ENCODE results near the gene CSF3.
A peak's percentile ranks its signal among the peaks of the same experiment; 100 is the strongest.

CSF3 gene

DNA sequence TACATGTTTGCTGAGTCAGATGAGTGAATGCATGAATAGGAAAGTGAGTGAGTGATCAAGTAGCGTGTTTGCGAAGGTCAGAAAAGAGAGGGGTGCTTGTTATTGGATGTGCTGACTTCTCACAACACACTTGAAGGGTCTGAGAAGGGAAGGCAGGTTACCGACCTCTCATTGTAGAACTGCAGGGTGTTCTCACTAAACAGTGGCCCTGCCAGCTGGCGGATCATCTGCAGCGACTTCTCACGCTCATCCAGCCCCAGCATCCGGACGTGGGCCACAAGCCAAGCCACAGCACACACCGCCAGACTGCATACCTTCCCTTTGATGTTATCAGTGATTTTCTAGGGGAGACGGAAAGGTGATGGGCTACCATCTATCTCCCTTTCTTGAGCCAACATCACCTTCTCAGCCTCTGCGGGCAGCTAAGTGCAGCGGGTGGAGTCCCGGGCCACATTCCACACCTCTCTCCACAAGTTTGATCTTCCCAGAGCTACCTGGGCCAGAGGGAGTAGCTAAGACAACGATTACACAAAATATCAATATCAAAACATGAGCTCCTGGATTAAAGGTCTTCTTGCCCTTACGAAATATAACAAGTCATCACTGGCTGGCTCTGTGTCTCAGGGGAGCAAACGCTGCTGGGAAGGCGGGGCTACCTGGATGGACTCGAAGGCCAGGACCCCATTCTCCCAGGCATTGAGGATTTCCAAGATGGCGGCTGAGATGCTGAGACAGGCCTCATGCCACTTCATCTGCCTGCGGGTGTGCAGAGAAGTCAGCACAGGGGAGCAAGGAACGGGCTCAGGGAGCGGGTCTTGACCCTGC, 11.0 kb downstream of the CSF3 start:
- Histone ChIP-seq H3K4me1 (ENCODE audit: insufficient read depth, low read length) (no peaks in the 10 kb centered on the region; the same call in 1 of the 2 replicates), H3K9ac (ENCODE audit: low read depth, low read length) (no peak overlapping the region), H3K27me3 (ENCODE audit: insufficient read depth, low read length) (no peaks in the 10 kb centered on the region), H3K9me3 (ENCODE audit: insufficient read depth, low read depth, low read length) (no peaks in the 10 kb centered on the region), H3K36me3 (ENCODE audit: insufficient read depth, low read length) (peaks cover 75% of the 10 kb centered on the region), H3K4me3 (ENCODE audit: low read length) (no peak overlapping the region), H3K27ac (ENCODE audit: low read depth, low read length) (no peak overlapping the region)
- 96% methylated on average over 22 of the region's 22 CpGs for WGBS

DNA sequence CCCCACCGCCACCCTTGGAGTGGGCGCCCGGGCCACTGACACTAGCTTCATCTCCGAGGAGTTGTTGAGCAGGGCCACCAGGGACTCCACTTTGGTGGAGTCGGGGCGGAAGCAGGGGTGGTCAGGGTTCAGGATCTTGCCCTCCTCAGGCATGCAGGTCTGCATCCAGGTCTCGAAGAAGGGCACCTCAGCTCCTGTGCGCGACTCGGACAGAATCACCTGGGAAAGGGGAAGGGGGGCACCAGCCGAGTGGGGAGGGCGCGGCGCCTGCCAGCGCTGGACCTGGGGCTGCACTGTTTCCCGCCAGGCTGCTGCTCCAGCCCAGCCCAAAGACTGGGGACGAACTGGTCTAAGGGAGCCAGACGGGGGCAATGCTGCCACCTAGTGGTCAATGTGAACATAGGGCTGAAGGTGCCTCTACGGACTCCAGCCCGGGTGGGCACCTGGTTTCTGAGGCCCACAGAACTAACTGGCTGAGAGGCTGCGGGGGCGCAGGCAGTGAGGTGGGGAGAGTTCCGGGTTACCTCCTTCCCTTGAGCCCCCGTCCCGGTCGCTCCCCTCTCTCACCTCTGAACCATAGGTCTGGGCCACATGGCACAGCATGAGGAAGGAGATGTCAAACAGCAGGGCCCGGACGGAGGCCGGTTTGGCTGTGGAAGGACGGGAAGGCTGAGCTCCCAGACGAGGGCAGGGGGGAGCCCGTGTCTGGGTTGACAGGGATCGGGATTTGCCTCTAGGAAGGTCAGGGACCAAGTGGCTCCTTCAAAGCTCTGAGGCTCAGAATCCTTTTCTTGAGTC, 11.8 kb downstream of the CSF3 start:
- Histone ChIP-seq H3K27me3 (ENCODE audit: insufficient read depth, low read length) (no peaks in the 10 kb centered on the region), H3K36me3 (ENCODE audit: insufficient read depth, low read length) (peaks cover 76% of the 10 kb centered on the region), H3K4me3 (ENCODE audit: low read length) (no peak overlapping the region), H3K9me3 (ENCODE audit: insufficient read depth, low read depth, low read length) (no peaks in the 10 kb centered on the region), H3K9ac (ENCODE audit: low read depth, low read length) (no peak overlapping the region), H3K27ac (ENCODE audit: low read depth, low read length) (no peak overlapping the region; the same call in 1 of the 2 replicates), H3K4me1 (ENCODE audit: insufficient read depth, low read length) (no peaks in the 10 kb centered on the region; the same call in 1 of the 2 replicates)
- WGBS, result 57% methylated on average over 33 of the region's 33 CpGs

DNA sequence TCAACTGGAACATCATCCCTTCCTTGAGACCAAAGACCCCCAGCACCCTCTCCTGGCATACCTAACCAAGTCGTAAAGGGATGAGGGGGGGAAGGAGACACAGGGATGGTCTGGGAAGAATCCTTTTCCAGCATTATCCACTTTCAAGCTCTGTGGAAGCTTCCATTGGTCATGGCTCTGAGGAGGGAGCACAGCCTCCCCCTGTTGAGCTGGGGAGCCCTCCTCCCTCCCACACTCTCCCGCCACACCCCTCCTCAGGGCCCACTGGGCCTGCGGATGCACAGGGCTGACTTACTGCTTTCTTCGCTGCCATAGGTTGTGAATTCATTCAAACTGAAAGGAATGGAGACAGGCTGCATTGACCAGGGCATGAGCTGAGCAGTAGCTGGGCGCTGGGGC, 12.4 kb downstream of the CSF3 start:
- Histone ChIP-seq H3K36me3 (ENCODE audit: insufficient read depth, low read length) (peaks cover 76% of the 10 kb centered on the region), H3K27me3 (ENCODE audit: insufficient read depth, low read length) (no peaks in the 10 kb centered on the region), H3K27ac (ENCODE audit: low read depth, low read length) (no peak overlapping the region; the same call in 1 of the 2 replicates), H3K4me1 (ENCODE audit: insufficient read depth, low read length) (no peaks in the 10 kb centered on the region; the same call in 1 of the 2 replicates), H3K4me3 (ENCODE audit: low read length) (no peak overlapping the region), H3K9me3 (ENCODE audit: insufficient read depth, low read depth, low read length) (no peaks in the 10 kb centered on the region), H3K9ac (ENCODE audit: low read depth, low read length) (no peak overlapping the region)
- 92% methylated on average over 4 of the region's 5 CpGs for WGBS

DNA sequence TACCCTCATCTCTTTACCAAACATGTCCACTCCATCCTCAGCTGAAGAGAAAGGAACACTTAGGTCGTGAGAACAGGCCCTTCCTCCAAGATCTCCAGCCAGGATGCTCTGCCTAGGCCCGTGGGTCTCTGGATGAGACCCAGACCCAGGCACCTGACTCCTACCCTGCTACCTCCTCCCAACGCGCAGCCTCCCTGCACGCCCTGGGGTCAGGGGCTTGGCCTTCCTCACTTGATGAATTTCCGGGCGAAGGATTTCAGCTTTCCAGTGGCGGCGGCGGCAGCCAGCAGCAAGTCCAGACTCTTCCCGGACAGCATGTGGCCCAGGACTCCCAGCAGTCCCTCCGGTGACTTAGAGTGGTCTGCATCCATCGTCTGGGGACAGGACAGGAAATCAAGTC, 13.4 kb downstream of the CSF3 start:
- Histone ChIP-seq H3K27ac (ENCODE audit: low read depth, low read length) (no peak overlapping the region), H3K9me3 (ENCODE audit: insufficient read depth, low read depth, low read length) (no peaks in the 10 kb centered on the region), H3K9ac (ENCODE audit: low read depth, low read length) (no peak overlapping the region), H3K4me1 (ENCODE audit: insufficient read depth, low read length) (no peaks in the 10 kb centered on the region; the same call in 1 of the 2 replicates), H3K27me3 (ENCODE audit: insufficient read depth, low read length) (no peaks in the 10 kb centered on the region), H3K36me3 (ENCODE audit: insufficient read depth, low read length) (peaks cover 76% of the 10 kb centered on the region), H3K4me3 (ENCODE audit: low read length) (no peak overlapping the region)
- WGBS, result 94% methylated on average over 13 of the region's 13 CpGs

DNA sequence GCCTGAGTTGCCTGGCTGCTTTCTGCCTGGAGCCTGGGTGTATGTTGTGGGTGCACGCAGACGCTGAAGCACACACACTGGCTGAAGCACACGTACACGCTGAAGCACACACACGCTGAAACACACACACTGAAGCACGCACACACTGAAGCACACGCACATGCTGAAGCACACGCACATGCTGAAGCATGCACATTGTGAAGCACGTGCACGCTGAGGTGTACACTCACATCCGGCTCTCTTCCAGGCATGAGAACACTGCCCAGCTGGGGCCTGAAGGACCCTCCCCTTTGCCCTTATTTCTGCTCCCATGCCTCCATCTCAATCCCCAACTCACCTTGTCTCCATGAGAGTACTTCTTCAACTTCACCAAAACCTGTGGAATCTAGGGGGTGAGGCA, 16.5 kb downstream of the CSF3 start:
- WGBS, result 97% methylated on average over 11 of the region's 11 CpGs
- peaks cover 64% of the 10 kb centered on the region for H3K36me3 ChIP-seq (ENCODE audit: insufficient read depth, low read length)
- no peak overlapping the region for H3K27ac ChIP-seq (ENCODE audit: low read depth, low read length)
- H3K4me1 ChIP-seq (ENCODE audit: insufficient read depth, low read length), result no peaks in the 10 kb centered on the region; the same call in 1 of the 2 replicates
- no peak overlapping the region for H3K9ac ChIP-seq (ENCODE audit: low read depth, low read length)
- no peaks in the 10 kb centered on the region for H3K9me3 ChIP-seq (ENCODE audit: insufficient read depth, low read depth, low read length)
- no peaks in the 10 kb centered on the region for H3K27me3 ChIP-seq (ENCODE audit: insufficient read depth, low read length)
- no peak overlapping the region for H3K4me3 ChIP-seq (ENCODE audit: low read length)

DNA sequence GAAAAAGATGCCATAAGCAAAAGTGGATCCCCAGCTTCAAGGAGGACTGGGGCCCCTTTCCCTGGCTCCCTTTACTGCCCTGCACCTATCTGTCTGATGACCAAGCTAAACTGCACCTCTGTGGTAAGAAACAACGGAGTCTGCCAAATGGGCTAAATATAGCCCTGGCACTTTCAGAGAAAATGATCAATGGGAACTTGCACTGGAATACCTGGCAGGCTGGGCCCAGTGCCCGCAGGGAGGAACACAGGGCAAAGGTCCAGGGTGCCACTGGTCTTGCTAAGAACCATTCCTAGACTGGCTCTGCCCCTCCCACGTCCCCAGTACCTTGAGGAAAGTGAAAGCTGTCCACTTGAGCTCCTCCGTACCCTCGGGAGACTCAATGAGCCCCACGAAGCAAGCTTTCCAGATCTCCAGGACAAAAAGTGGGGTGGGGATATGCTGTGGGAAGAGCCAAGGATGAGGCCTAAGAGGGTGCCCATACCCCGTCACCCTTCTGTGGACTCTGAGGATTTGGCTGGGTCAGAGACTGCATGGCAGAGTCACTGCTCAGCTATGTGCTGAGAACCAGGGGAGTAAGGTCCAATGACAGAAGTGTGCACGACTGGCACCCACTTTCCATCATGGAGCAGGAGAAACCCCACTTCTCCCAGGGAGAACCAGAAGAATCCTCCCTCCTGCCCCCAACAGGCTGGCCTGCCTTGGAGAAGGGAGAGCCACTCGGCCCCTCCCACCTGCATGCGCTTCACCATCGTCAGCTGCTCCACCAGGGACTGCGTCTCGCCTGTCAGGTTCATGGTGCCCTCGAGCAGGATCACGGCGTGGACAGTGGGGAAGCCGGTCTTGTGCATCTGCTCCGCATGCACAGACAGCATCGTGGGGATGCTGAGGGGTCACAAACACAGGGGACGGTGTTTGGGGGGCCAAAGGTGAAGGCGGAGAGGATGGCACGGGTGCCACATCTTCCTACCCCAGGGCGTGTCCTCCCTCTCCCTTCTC, 17.4 kb downstream of the CSF3 start:
- WGBS, result 95% methylated on average over 23 of the region's 23 CpGs
- no peak overlapping the region for H3K27ac ChIP-seq (ENCODE audit: low read depth, low read length)
- no peaks in the 10 kb centered on the region for H3K9me3 ChIP-seq (ENCODE audit: insufficient read depth, low read depth, low read length)

DNA sequence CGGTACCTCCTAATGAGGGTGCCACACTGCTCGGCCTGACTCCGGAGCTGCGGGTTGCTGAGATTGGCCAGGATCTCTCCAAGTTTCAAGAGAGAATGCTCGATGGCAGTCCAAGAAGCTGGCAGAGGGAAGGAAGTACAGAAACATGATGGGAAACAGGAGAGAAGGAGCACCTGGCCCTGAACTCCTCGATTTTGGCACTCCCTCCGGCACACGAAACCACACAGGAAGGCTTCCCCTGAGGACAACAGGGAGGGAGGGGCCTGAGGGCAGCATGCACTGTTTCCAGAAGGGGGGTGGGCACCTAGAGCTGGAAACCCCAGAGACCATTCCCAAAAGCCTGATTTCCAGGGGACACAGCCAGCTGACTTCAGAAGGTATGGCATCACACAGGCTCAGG, 18.1 kb downstream of the CSF3 start:
- Histone ChIP-seq H3K36me3 (ENCODE audit: insufficient read depth, low read length) (peaks cover 64% of the 10 kb centered on the region), H3K4me3 (ENCODE audit: low read length) (no peak overlapping the region), H3K9me3 (ENCODE audit: insufficient read depth, low read depth, low read length) (no peaks in the 10 kb centered on the region), H3K4me1 (ENCODE audit: insufficient read depth, low read length) (no peaks in the 10 kb centered on the region), H3K27me3 (ENCODE audit: insufficient read depth, low read length) (no peaks in the 10 kb centered on the region), H3K27ac (ENCODE audit: low read depth, low read length) (no peak overlapping the region), H3K9ac (ENCODE audit: low read depth, low read length) (no peak overlapping the region)
- WGBS, result 94% methylated on average over 8 of the region's 8 CpGs

More for the DNA sequence above, 17.4 kb downstream of the CSF3 start:
- Histone ChIP-seq H3K4me1 (ENCODE audit: insufficient read depth, low read length) (no peaks in the 10 kb centered on the region), H3K36me3 (ENCODE audit: insufficient read depth, low read length) (peaks cover 63% of the 10 kb centered on the region), H3K27me3 (ENCODE audit: insufficient read depth, low read length) (no peaks in the 10 kb centered on the region), H3K9ac (ENCODE audit: low read depth, low read length) (no peak overlapping the region), H3K4me3 (ENCODE audit: low read length) (no peak overlapping the region)

DNA sequence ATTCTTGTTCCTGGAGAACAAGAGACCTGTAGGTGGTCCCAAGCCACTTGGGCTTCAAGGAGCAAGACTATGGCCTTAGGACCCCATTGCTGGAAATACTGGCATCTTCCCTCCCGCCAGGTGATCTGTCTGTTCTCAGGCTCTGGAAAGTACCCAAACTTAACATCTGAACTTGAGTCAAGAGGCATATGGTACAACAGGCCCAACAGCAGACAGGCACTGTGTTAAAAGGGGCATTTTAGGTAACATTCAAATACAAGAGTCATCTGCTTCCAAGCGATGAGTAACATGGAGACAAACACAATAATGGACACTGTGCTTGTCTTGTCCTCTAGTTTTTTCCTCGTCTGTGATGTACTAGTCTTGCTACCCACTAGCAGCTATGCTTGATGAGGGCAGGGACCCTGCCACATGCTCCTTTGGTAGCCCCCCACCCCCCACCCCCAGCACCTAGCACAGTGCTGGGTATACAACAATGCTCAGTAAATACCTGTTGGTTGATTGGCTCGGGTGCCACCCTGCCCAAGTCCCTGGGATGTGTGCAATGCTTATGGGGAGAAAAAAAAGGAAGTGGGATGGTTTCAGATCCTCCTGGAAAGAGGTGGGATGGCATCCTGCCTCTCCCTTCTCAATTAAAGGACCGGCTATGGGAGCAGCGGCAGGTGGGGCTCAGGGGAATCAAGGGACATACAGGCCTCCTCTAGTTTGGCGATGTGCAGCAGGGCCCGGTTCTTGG, 19.4 kb downstream of the CSF3 start:
- Histone ChIP-seq H3K36me3 (ENCODE audit: insufficient read depth, low read length) (peaks cover 51% of the 10 kb centered on the region), H3K4me3 (ENCODE audit: low read length) (no peak overlapping the region), H3K9me3 (ENCODE audit: insufficient read depth, low read depth, low read length) (no peaks in the 10 kb centered on the region), H3K4me1 (ENCODE audit: insufficient read depth, low read length) (peaks cover 5% of the 10 kb centered on the region; the same call in 1 of the 2 replicates), H3K27me3 (ENCODE audit: insufficient read depth, low read length) (no peaks in the 10 kb centered on the region), H3K9ac (ENCODE audit: low read depth, low read length) (no peak overlapping the region), H3K27ac (ENCODE audit: low read depth, low read length) (no peak overlapping the region)
- WGBS, result 77% methylated on average over 8 of the region's 8 CpGs

DNA sequence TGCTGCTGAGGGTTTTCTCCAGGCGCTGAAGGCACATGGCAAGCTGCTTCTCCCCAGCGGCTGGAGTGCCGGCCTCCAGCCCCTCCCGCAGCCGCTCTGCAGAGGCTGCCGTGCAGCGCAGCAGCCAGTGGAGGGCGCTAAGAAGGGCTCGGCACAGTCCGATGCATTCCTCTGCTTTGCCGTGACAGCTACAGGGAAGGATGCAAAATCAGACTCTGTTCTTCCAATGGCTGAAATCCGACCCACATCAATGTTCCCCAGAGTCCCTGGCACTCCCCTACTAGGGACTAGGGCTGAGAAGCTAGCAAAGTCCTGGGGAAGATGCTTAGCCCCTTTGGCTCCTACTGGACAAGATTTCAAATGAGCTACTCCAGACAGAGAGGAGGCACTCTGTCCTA, 19.9 kb downstream of the CSF3 start:
- H3K27me3 ChIP-seq (ENCODE audit: insufficient read depth, low read length), result no peaks in the 10 kb centered on the region
- H3K4me1 ChIP-seq (ENCODE audit: insufficient read depth, low read length), result peaks cover 5% of the 10 kb centered on the region; the same call in 1 of the 2 replicates
- peaks cover 48% of the 10 kb centered on the region for H3K36me3 ChIP-seq (ENCODE audit: insufficient read depth, low read length)
- H3K27ac ChIP-seq (ENCODE audit: low read depth, low read length), result no peak overlapping the region
- H3K4me3 ChIP-seq (ENCODE audit: low read length), result no peak overlapping the region
- H3K9ac ChIP-seq (ENCODE audit: low read depth, low read length), result no peak overlapping the region
- 12% methylated on average over 12 of the region's 12 CpGs for WGBS
- no peaks in the 10 kb centered on the region for H3K9me3 ChIP-seq (ENCODE audit: insufficient read depth, low read depth, low read length)

DNA sequence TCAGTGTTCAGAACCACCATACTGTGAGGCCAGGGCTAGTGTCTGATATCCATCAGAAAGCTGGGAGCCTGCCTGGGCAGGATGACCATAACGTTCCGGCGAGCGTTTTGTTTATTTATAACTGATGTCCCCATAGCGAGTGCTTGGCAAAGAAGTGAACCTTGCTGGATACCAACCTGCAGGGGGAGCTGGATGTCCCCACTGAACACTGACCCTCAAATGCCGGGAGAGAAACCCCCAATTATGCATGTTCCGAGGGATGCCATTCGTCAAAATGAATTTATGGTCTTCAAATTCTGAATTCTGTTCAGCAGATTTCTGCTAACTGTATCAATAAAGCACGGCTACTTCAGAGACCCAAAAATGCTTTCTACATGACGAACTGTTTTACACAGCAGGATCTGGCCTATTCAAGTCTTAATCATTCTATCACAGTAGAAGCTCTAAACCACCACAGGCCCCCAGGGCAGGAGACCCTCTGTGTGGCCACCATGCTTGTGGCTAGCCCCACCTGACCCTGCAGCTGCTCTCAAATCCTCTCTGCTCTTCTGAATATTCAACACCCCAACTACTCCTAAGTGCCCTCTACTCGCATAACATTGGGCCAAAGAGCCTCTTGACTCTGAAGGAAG, 23.8 kb downstream of the CSF3 start:
- no peak overlapping the region for H3K9ac ChIP-seq (ENCODE audit: low read depth, low read length)
- peaks cover 21% of the 10 kb centered on the region; the same call in 1 of the 2 replicates for H3K36me3 ChIP-seq (ENCODE audit: insufficient read depth, low read length)
- no peaks in the 10 kb centered on the region for H3K27me3 ChIP-seq (ENCODE audit: insufficient read depth, low read length)
- H3K4me1 ChIP-seq (ENCODE audit: insufficient read depth, low read length), result peaks cover 5% of the 10 kb centered on the region; the same call in 1 of the 2 replicates
- H3K27ac ChIP-seq (ENCODE audit: low read depth, low read length), result peak overlapping the region; percentile 32; the same call in 1 of the 2 replicates
- H3K4me3 ChIP-seq (ENCODE audit: low read length), result no peak overlapping the region
- WGBS, result 63% methylated on average over 11 of the region's 11 CpGs
- no peaks in the 10 kb centered on the region for H3K9me3 ChIP-seq (ENCODE audit: insufficient read depth, low read depth, low read length)
